Activated naive CD4-positive, alpha-beta T cell treated with anti-CD3 and anti-CD28 coated beads, Interleukin-2, amount 50 U/mL, for 16 hours (primary cell): Measurements from ENCODE around the gene CASP1.
"Not testable (repeated sequence)": the region's sequence is repeated elsewhere in the genome, so short reads cannot be mapped to it uniquely, and the experiment has no call there.

Source experiments
- DNase-seq: peaks from one replicate; pipeline ENCODE4 v3.0.0-alpha.2; 2020

CASP1 gene

DNA sequence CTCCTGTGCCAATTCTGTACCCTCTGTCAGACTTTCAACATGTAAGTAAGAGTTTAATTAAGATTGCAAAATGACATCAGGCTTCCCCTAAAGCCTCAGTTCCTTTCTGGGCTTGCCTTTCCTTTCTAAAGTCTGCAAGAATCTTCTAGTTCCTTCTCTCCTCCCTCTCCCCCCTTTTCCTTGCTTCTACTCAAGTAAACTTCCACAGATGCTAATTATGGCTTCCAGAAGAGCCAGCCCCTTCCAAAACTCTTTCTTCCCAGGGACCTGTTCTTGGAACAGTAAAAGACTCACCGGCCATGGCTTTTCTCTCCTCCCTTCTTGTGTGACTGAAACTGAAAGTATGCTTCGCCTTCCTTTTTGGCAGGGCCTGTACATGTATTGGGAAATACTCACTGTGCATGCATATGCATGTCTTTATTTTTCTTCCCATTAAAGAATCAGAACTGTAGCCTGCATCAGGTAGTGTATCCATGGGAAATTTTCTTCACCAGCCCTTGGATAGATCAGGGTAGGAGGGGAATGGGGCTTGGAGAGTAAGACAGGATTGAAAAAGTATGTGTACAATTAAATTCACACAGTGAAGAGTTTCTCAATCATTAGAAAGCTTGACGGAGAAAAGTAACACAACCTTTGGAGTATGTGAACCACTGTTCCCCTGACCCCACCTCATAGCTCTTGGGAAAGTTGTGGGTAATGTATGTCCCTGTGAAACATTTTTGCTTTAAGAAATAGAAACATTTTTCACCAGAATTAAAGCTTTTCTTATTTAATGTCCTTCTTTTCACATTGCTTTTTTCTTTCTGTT, at the start of gene CASP1:
CASP1 (minus strand) TSS at position 332 of the 808 bp plus-strand sequence; CDS start at position 301, 31 bp downstream.
- DNase-seq: no peak

DNA sequence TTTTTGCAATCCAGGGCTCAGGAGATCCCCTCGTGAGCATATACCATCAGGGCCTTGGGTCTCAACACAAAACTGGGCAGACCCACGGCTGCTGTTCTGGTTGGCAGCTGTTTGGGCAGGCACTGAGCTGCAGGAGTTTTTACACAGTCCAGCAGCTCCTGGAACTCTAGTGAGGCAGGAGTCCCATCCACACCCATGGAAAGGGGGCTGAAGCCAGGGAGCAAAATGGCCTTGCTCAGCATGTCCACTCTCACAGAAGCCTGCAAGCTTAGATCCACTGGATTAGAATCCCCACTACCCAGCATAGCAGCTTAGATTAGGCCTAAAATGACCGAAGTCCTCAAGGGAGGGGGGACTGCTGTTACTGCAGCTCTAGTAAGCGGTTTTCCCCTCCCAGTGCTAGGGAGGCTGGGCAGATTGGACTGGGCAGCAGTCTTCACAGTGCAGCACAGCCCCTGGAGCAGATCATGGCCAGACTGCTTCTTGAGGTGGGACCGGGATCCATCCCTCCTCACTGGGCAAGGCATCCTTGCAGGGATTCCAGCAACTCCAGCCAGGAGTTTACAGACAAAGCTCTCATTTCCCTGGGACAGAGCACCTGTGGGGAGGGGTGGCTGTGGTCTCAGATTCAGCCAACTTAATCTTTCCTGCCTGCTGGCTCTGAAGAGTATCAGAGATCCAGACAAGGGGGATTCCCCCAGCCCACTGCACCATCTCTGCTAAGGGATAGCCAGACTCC, 46.6 kb upstream of the CASP1 start:
- DNase-seq: no peak

DNA sequence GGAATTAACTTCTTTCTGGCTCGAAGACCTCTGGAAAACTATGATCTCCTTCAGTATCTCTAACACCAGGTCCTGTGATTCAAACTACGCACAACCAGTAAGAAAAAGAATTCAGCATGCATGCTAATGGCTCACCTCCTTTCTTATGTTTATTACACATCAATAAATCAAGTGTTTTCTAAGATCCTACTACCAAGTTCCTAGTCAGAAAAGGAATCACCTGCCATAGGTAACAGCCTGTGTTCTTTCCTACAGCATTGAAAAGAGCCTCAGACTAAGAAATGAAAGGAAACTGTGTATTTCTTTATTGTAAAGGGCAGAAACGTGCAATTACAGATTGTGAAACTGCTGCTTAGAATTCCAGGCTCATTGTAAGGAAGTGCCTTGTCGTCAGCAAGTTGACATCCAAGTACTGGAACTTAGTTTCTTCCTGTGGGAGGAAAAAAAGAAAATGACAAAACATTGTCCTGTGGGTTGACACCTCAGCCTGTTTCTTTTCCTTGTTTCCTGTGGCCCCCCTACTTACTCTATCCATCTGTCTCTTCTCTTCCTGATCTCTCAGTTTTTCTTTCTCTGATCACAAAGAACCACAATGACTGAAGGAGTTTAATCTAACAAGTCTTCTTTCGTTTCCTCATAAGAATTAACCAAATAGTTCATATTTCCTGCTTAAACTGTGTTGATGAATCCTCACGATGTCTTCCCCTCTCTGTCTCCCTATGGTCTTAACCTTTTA, 45.4 kb upstream of the CASP1 start:
- DNase-seq: not testable (repeated sequence)

GRCh38 chr11:105078283-105078682, 43.3 kb upstream of the CASP1 start:
- DNase-seq: no peak

DNA sequence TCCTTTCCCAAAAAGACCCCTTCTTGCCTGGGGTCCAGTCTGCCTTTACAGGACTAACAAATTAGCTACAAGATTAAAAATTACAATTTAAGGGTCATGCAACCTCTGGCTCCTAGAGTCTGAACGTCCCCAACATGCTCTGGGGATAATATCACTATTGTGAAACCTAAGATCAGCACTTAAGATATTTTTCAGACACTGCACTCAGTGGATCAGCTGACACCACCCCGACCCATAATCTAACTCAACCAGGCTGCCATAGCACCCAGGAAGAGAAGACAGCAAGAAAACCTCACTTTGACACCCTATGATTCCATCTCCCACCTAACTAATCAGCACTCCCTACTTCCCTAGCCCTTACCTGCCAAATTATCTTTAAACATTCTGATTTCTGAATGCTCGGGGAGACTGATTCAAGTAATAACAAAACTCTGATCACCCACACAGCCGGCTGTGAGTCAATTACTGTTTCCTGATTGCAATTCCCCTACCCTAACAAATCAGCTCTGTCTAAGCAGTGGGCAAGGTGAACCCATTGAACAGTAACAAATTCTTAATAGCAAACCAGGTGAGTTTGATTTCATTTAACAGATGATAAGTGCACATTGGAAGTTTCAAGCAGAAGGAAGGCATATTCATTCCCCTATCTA, 42.3 kb upstream of the CASP1 start:
- DNase-seq: peak; percentile 28

DNA sequence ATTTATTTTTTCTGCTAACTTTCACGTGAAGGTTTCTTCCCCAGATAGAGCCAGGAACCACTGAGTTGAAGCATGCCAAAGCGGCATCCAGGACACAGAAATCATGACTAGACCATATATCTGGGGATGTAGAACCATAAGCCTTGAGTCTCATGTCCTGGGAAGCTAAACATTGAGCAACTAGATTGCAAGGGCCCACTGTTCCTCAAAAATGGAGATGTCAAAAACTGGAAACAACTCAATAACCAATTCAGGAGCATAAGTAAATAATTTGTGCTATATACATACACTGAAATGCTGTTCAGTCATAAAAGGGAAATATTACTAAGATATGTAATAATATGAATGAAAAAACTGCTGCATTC, 39.2 kb upstream of the CASP1 start:
- DNase-seq: no peak

DNA sequence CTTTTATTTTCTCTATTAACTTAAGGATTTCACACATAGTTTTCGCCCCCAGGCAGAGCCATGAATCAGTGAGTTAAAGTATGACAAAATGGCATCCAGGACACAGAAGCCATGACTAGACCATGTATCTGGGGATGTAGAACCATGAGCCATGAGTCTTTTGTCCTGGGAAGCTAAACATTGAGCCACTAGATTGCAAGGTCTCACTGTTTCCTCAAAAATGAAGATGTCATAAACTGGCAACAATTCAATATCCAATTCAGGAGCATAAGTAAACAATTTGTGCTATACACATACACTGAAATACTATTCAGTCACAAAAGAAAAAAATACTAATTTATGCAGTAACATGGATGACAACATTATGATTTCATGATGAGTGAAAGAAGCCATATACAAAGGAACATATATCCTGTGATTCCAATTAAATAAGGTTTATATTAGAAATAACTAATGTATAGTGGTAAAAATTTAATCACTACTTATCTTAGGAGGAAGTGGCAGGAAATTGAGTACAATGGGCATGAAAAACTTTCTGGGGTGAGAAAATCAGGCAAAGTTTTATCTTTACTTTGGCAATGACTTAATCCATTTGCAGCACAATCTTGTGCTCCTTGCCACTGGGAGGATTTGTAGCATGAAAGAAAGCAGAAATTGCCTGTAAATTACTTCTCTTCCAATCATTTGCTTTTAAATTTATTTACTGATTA, 38.7 kb upstream of the CASP1 start:
- no peak for DNase-seq

GRCh38 chr11:105072080-105072479, 37.1 kb upstream of the CASP1 start:
- not testable (repeated sequence) for DNase-seq

DNA sequence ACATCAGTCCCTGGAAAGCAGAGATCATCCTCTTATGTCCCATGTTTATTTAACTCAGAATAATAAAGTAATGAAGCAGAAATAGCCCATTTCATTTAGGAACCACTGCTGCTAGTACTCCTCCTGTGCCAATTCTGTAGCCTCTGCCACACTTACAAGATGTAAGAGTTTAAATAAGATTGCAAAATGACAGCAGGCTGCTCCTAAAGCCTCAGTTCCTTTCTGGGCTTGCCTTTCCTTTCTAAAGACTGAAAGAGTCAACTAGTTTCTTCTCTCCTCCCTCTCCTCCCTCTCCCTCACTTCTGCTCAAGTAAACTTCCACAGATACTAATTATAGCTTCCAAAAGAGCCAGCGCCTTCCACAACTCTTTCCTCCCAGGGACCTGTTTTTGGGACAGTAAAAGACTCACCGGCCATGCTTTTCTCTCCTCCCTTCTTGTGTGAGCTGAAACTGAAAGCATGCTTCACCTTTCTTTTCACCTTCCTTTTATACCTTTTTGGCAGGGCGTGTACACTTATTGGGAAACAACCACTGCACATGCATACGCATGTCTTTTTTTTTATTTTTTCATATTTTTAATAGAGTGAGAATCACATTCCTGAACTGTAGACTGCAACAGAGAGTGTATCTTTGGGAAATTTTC, 36.3 kb upstream of the CASP1 start:
- no peak for DNase-seq

DNA sequence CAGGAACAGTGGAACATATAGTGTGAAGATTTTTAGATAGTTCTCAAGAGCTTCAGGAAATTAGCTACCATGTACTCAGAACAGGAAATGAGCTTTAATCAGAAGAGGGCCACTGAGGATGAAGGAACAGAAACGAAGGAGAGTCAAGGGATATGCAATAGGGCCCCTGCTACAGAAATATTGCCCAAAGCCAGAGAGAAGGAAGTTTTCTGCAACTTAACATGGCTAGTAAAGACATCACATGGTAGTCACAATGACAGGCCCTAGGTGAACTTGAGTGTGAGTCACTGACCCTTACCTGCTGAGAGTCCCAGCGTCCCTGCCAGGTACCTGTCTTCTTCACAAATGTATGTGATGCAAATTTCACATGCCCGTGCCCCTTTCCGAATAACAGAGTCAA, 35.4 kb upstream of the CASP1 start:
- no peak for DNase-seq

GRCh38 chr11:105069749-105070148, 34.8 kb upstream of the CASP1 start:
- not testable (repeated sequence) for DNase-seq

DNA sequence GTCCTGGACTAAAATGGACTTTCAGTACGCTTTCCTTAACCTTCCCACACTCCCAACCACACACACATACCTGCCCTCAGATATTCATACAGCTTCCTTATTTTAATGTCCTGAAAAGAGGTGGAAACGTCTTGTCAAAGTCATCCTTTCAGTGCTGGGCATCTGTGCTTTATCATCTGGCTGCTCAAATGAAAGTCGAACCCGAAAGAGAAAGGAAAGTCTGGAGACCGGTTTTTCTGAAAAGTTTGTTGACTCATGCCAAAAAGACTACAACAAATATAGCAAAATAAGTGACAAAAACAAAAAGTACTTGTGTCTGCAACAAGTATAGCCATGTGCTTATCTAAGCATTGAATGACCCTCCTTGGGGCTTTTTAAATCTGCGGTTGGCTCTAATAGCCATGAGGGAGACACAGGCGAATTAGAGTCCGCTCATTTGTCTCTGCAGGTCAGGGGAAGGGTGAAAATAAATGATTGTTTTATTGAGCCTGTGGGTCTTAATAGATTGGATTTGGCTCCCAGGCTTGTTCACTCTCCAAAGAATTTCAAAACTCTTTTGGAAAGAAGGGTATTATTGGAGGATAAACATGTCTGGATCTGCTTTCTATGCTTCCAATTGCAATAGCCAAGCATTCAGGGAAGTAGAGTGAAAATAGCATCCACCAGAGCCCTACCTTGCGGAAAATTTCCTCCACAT, 28.4 kb upstream of the CASP1 start:
- not testable (repeated sequence) for DNase-seq

GRCh38 chr11:105057432-105057831, 22.5 kb upstream of the CASP1 start:
- no peak for DNase-seq

GRCh38 chr11:105056446-105056845, 21.5 kb upstream of the CASP1 start:
- no peak for DNase-seq

DNA sequence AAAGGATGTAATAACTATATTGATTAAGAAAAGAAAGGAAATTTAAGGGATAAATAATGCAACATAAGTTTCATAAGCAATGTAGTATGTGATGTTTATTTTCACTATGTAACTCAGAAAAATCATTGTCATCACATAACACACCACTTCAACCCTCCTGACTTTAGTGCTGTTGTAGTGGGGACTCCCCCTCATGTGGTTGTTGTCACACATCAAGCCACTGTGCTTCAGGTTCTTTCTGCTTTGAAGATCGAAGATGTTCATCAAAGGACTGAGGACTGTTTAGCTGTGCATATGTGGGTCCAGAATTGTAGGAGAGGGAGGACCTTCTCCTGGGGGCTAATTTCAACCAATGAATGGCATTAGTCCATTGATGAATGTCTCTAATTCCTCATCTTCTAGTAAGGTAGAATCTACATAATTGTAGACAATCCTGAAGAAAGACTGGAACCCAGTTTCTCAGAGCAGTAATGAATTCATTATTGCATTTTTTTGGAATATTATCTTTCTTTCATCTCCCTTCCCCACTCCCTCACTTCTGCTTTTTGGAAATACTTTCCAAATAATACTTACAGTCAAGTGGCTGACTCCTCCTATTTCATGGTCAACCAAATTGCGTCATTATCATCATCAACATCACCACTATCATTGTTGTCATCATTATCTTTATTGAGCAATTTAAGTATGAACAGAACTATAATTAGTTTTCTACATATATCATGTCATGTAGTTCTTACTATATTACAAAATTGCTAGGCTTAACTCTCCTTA, 20.0 kb upstream of the CASP1 start:
- no peak for DNase-seq

DNA sequence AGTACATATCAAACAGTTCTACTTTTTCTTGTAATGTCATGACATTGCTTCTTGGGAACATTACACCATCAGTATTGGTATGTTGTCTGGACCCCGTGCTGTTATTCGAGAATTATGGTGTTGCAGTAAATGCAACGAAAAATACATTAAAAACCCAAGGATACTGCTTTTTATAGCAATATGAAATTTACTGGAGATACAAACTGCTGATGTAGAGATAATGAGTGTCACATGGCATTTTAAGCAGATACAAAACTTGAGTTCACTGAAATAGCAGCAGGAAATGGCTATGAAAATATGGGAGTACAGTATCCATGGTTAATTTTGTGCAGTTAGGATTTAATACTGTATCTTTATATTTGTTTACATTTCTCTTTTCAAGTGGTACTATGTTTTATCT, 17.5 kb upstream of the CASP1 start:
- DNase-seq: no peak

DNA sequence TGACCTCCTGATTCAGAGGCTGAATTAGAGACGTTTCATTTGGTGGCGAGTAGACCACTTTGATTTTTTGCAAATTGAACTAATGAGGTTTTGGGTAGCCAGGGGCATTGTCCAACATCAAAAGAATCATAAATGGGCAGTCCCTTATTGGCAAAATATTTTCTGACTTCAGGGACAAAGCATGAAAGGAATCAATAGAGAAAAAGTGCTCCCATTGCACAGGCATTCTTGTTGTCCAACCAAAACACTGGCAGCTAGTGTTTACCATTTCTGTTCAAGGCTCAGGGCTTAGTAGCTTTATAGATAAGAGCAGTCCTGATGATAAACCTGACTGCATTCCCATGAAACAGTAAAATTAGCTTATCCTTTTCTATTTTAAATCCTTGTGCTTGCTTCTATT, 16.6 kb upstream of the CASP1 start:
- no peak for DNase-seq

DNA sequence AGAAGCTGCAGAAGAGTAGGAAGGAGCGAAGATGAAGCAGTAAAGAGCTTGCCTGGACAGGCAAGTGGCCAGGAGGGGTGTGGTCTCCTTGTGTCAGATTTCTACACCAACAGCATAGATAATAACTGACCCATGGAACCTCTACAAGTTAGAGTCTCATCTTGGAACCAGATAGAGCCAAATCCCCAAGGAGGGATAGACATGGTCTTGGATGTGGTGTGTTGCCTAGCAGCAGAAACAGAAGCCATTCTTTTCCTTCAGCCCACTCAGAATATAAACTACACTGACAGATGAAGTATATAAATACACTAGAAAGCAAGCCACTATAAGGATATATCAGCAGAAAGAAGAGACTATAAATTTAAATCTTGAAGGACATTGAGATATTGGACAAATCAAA, 14.5 kb upstream of the CASP1 start:
- no peak for DNase-seq

DNA sequence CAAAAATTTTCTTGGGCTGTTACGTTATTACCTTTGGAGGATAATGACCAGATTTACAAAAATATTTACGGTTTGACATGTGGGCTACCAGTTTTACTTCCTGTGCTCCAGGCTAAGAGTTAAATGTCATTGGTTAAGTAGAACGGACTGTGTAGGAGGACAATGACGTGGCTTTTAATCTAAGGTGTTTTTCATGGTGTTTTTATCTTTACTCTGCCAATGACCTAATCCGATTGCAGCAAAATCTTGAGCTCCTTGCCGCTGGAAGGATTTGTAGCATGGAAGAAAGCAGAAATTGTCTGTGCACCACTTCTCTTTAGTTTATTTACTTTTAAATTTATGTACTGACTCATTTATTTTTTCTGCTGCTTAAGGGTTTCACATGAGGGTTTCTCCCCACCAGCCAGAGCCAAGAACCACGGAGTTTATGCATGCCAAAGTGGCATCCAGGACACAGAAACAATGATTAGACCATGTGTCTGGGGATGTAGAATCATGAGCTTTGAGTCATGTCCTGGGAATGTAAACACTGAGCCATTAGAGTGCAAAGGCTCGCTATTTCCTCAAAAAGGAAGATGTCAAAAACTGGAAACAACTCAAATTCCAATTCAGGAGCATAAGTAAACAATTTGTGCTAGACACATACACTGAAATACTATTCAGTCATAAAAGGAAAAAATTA, 12.1 kb upstream of the CASP1 start:
- no peak for DNase-seq
